ENCODE measurements around the gene YTHDC1. TPM values are rescaled to one million over a fixed set of nuclear protein-coding genes. Genes with fewer than 3 reads are reported as not detected.

YTHDC1 gene
- total and polyA plus RNA-seq, 2 experiments from 2014 or later = 72.3 to 144 TPM

GRCh38 chr4:68348577-68348976 lies 1.3 kb downstream of the YTHDC1 start:
- peaks cover 36% of the 10 kb centered on the region for H3K4me1 Mint-ChIP-seq
- H3K36me3 Mint-ChIP-seq (ENCODE audit: low read depth) = peaks cover 15% of the 10 kb centered on the region
- Histone ChIP-seq H3F3A (replicated peaks; ENCODE audit: low read depth) (peaks cover 8% of the 10 kb centered on the region; the same call in 1 of the 2 replicates), H3K9me2 (ENCODE audit: insufficient read depth) (no peaks in the 10 kb centered on the region), H3K4me2 (peak overlapping the region; percentile 91), H3K79me2 (replicated peaks; ENCODE audit: insufficient read depth) (peaks cover 63% of the 10 kb centered on the region), H3K36me3 (ENCODE audit: insufficient read depth) (no peaks in the 10 kb centered on the region), H3K4me1 (ENCODE audit: insufficient read depth) (peaks cover 28% of the 10 kb centered on the region), H3K27ac (ENCODE audit: low read depth) (peak overlapping the region; percentile 99), H3K4me3 (peak overlapping the region; percentile 87), H3K27me3 (ENCODE audit: insufficient read depth) (no peaks in the 10 kb centered on the region), H4K20me1 (replicated peaks; ENCODE audit: insufficient read depth) (peaks cover 37% of the 10 kb centered on the region), H2AFZ (no peak overlapping the region)
- no peaks in the 10 kb centered on the region for H3K9me3 Mint-ChIP-seq
- H3K27me3 Mint-ChIP-seq (ENCODE audit: insufficient read depth, low read depth, poor library complexity) = peaks cover 2% of the 10 kb centered on the region
- peak overlapping the region; percentile 99 for H3K27ac Mint-ChIP-seq
- DNase-seq (ENCODE audit: low spot score) (no peak), ATAC-seq (no peak)
- H3K4me3 Mint-ChIP-seq = peak overlapping the region; percentile 91
- TF ChIP-seq STAT1 (IDR thresholded peaks at IDR 0.05; ENCODE audit: unreplicated experiment) (no peak), NANOG (IDR thresholded peaks at IDR 0.05; ENCODE audit: borderline replicate concordance) (no peak), POLR2AphosphoS5 (IDR thresholded peaks at IDR 0.05; ENCODE audit: low read depth) (no peak), ZNF331 (CRISPR knock-in tag; IDR thresholded peaks at IDR 0.05; ENCODE audit: low read depth) (no peak), CREB1 (CRISPR knock-in tag; IDR thresholded peaks at IDR 0.05; ENCODE audit: low read depth) (no peak), JUNB (IDR thresholded peaks at IDR 0.05; ENCODE audit: unreplicated experiment) (no peak), ZNF114 (CRISPR knock-in tag; IDR thresholded peaks at IDR 0.05) (no peak), EZH2 (IDR thresholded peaks at IDR 0.05; ENCODE audit: low read depth, unreplicated experiment) (no peak), EZH2phosphoT487 (IDR thresholded peaks at IDR 0.05; ENCODE audit: unreplicated experiment) (no peak), CTCF (conservative IDR thresholded peaks at IDR 0.05; ENCODE audit: low read depth in 2 of 2) (no peak), ETS1 (IDR thresholded peaks at IDR 0.05) (no peak), ZNF462 (CRISPR knock-in tag; IDR thresholded peaks at IDR 0.05) (no peak), REST (IDR thresholded peaks at IDR 0.05; ENCODE audit: unreplicated experiment) (no peak)
